Measurements from ENCODE around the gene PIGH. TPM values are rescaled to one million over a fixed set of nuclear protein-coding genes. Genes with fewer than 3 reads are reported as not detected.

Gene PIGH
- total RNA-seq, 1 donor, result 14.0 TPM

DNA sequence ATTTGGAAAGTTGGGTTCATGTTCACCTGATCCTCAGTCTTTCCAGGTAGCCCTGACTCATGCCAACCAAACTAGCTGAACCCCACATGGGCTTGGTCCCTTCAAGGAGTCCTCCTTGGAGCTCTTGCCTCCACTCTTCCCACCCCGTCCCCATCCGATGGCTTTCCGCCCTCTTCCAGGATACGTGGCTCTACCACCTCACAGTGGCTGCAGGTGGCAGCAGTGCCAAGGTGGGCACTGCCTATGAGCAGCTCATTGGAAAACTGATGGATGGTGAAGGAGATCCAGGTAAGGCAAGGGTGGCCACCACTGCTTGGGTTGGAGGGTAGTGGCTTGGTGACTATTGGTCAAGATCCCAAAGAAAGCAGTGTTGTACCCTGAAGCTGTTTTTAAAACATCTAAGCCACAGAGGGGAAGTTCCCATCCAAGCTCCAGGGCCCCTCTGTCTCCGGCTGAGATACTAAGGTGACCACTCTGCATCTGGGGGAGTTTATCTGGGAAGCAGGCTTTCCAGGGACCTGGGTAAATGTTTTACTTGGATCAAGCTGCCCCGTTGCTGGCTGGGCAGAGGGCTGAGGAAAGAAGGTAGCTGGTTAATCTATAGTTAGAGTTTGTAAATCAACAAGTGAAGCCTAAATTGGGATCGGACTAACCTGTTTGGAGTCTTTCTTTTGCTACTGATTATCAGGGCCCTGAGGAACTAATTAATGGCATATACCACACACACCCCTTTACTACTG is 23.7 kb downstream of the PIGH start:
- DNase-seq (ENCODE audit: low read depth in 2 of 3, low spot score in 2 of 3), result no peak

DNA sequence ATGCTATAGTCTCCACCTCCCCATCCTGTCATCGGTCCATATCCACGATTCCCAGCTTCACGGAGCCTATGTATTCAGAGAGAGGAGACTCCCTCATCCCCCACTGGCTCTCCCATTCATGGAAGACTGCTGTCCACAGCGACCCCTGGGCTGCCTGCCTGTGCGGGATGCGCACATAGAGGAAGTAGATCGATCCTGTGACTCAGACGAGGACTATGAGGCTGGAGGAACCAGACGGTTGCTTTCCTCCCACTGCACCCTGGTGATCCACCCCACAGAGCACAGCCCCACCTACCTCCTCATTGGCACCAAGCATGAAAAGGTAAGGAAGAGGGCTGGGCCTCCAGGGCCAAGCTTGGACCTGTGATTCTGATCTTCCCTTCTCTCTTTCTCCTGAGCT is 24.4 kb downstream of the PIGH start:
- DNase-seq (ENCODE audit: low read depth in 2 of 3, low spot score in 2 of 3), result peak in 2 of 3 donors; percentile 24 to 28

GRCh38 chr14:67574806-67575205 is 25.3 kb downstream of the PIGH start:
- DNase-seq (ENCODE audit: low read depth in 2 of 3, low spot score in 2 of 3), result no peak

DNA sequence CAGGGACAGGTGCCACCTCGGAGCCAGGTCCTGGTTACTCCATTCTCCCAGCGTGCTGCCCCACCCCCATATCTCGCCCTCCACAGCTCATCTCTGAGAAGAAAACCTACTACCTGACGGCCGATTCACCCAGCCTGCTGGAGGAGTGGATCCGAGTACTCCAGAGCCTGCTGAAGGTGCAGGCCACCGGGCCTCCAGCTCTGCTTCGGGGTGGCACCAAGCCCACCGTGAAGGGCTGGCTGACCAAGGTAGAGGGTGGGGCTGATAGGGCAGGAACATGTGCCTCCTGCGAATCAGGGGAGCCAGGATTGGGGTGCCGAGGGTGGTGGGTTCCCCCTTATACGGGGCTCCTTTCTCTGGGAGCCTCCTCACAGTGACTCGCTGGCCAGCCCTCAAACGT is 25.9 kb downstream of the PIGH start:
- no peak for DNase-seq (ENCODE audit: low read depth in 2 of 3, low spot score in 2 of 3)

DNA sequence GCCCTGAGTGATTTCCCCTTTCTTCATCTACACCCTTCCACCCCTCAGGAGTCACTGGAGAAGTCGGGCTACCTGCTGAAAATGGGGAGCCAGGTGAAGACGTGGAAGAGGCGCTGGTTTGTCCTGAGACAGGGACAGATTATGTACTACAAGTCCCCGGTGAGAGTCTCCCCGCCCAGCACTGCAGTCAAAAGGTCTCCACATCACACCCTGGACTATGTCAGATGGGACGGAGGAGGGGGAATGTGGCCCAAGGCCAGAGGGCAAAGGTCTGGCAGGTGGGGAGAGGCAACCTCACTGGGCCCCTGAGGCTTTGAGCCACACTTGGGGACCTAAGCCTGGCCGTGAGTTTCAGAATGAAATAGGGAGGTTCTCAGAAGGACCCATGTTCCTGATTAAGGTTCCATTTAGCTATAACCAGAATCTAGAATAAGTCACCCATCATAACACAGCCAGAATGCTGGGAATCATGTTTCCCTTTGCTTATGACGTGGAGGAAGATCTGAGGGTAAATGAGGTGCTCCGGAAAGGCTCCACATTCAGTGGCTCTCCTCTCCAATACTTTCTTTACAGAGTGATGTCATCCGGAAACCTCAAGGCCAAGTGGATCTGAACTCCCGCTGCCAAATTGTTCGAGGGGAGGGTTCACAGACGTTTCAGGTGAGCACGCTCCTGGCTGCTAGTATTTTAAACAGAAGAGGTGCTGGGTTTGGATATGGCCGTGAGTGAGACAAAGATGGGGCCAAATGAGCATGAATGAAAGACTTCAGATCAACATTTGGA is 26.6 kb downstream of the PIGH start:
- DNase-seq (ENCODE audit: low read depth in 2 of 3, low spot score in 2 of 3), result no peak

DNA sequence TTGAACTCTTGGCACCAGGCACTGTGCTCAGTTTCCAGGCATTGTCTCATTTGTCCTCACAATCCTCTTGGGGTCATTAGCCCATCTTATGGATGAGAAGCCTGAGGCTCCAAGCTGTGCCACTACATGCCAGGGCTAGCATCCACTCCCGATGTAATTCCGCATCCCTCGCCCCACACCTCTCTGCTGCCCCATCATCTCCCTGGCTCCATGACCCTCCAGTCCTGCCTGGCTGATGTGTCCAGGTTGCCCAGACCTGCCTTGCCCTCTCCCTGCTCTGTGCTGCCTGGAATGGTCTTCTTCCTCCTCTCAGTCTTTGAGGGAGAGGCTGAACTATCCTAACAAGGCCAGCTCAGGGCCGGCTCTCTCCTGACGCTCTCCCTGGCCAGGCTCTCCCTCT is 27.5 kb downstream of the PIGH start:
- no peak for DNase-seq (ENCODE audit: low read depth in 2 of 3, low spot score in 2 of 3)

- DNase-seq (ENCODE audit: low read depth in 2 of 3, low spot score in 2 of 3), result no peak
Observed at GRCh38 chr14:67571991-67572323, 28.1 kb downstream of the PIGH start.

- DNase-seq (ENCODE audit: low read depth in 2 of 3, low spot score in 2 of 3), result peak; percentile 35 to 80 (median 61)
Observed at GRCh38 chr14:67571275-67571990, 28.6 kb downstream of the PIGH start.

- no peak for DNase-seq (ENCODE audit: low read depth in 2 of 3, low spot score in 2 of 3)
Observed at GRCh38 chr14:67570453-67570852, 29.6 kb downstream of the PIGH start.

GRCh38 chr14:67569651-67570290 is 30.3 kb downstream of the PIGH start:
- no peak for DNase-seq (ENCODE audit: low read depth in 2 of 3, low spot score in 2 of 3)

GRCh38 chr14:67569011-67569650 is 30.9 kb downstream of the PIGH start:
- no peak for DNase-seq (ENCODE audit: low read depth in 2 of 3, low spot score in 2 of 3)

GRCh38 chr14:67567654-67568053 is 32.4 kb downstream of the PIGH start:
- DNase-seq (ENCODE audit: low read depth in 2 of 3, low spot score in 2 of 3), result no peak

GRCh38 chr14:67566908-67567307 is 33.2 kb downstream of the PIGH start:
- DNase-seq (ENCODE audit: low read depth in 2 of 3, low spot score in 2 of 3), result no peak

GRCh38 chr14:67564236-67564635 is 35.8 kb downstream of the PIGH start:
- no peak for DNase-seq (ENCODE audit: low read depth in 2 of 3, low spot score in 2 of 3)

- DNase-seq (ENCODE audit: low read depth in 2 of 3, low spot score in 2 of 3), result no peak
Observed at GRCh38 chr14:67562776-67563150, 37.3 kb downstream of the PIGH start.

GRCh38 chr14:67562025-67562775 is 37.9 kb downstream of the PIGH start:
- DNase-seq (ENCODE audit: low read depth in 2 of 3, low spot score in 2 of 3), result no peak

DNA sequence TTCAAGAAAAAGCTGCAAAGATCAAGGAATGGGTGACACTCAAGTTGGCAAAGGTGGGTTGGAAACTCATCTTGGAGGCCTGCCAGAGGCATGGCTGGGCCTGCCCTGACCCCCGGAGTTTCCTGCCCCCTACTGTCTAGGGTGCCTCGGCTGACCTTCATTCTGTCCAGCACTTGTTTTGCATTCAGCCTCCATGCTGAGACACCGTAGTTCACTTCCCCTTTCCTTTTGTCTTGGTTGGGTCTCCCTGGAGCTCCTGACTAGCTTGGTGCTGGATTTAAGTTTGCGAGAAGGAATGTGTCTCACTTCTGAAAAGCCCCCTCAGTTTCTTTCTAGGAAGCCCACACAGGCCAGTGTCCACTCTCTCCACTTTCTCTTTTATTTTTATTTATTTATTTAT is 40.4 kb downstream of the PIGH start:
- DNase-seq (ENCODE audit: low read depth in 2 of 3, low spot score in 2 of 3), result peak in 1 of 3 donors; percentile 15

GRCh38 chr14:67557656-67558055 is 42.4 kb downstream of the PIGH start:
- no peak for DNase-seq (ENCODE audit: low read depth in 2 of 3, low spot score in 2 of 3)

DNA sequence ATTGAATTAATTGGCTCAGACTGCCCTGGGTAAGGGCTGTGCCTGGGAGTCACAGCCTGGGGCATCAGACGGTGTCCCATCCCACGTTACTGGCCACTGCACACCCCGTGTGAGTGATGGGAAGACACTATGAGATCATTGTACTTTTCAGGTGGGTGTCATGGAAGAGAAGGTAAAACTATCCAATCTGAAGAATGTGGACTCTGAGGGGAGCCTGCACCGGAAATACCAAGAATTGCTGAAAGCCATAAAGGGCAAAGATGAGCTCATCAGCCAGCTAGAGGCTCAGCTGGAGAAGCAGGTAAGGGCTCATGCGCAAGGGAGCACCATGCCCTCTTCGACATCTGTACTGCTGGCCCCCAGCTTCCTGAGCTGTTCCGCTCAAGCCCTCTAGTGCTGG is 43.0 kb downstream of the PIGH start:
- no peak for DNase-seq (ENCODE audit: low read depth in 2 of 3, low spot score in 2 of 3)

DNA sequence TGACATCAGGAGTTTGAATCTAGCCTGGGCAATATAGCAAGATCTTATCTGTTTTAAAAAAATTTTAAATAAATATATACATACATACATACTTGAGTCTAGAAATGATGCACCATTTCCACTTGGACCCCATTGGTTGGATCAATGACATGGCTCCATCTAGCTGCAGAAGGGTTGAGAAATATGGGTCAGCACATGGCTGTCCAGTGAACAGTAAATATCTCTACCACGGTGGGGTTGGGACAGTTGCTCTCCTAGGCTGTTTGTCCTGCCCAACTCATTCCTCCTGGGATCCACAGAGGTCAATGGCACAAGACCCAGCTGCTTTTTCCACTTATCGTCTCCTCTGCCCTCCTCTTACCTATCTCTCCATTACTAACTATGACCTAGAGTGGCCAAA is 43.4 kb downstream of the PIGH start:
- DNase-seq (ENCODE audit: low read depth in 2 of 3, low spot score in 2 of 3), result no peak

All from hematopoietic multipotent progenitor cell (in vitro differentiated cells).